Left lung (tissue), 10 donors: ENCODE measurements around the gene PLBD2. TPM values are rescaled to one million over a fixed set of nuclear protein-coding genes. Genes with fewer than 3 reads are reported as not detected.

Experiments used
- ATAC-seq: fragments of 200-7000 bp; cut with Tn5 transposase; one replicate; pipeline ENCODE4 v1.9.1; 2020; ENCODE audit warnings: moderate library complexity
- DNase-seq, 4 donors: peaks; one replicate each; pipeline ENCODE4 v3.0.0-alpha.2; 2013 to 2020
- H3K27ac ChIP-seq, 2 donors: fragments of 200-600 bp; sonication (generic) in 1 of 2; one replicate each; pipeline versions ENCODE4 v1.5.0 to v1.8.0; 2020 to 2021
- H3K27me3 ChIP-seq, 2 donors: fragments of 200-600 bp; sonication (generic) in 1 of 2; one replicate each; pipeline versions ENCODE4 v1.5.0 to v1.8.0; 2020 to 2021
- H3K36me3 ChIP-seq, 2 donors: fragments of 200-600 bp; sonication (generic) in 1 of 2; one replicate each; pipeline versions ENCODE4 v1.5.0 to v1.8.0; 2020 to 2021
- H3K4me1 ChIP-seq, 2 donors: fragments of 200-600 bp; one replicate each; pipeline ENCODE4 v1.8.0; 2021
- H3K4me3 ChIP-seq, 2 donors: fragments of 200-600 bp; sonication (generic) in 1 of 2; one replicate each; pipeline versions ENCODE4 v1.5.0 to v1.8.0; 2020 to 2021; ENCODE audit warnings: mild to moderate bottlenecking in 1 of 2
- H3K9me3 ChIP-seq, 2 donors: fragments of 200-600 bp; sonication (generic) in 1 of 2; one replicate each; pipeline versions ENCODE4 v1.5.0 to v1.8.0; 2020 to 2021
- CTCF ChIP-seq, 2 donors: fragments of 200-600 bp; sonication (generic) in 1 of 2; IDR thresholded peaks; one replicate each; pipeline versions ENCODE4 v1.5.0 to v1.8.0; 2021; ENCODE audit warnings: antibody characterized with exemption in 2 of 2
- intact Hi-C, 2 donors: fragments of 100-400 bp; cut with DNase I; formaldehyde crosslinking; loops; one replicate each; pipeline versions ENCODE4 v1.11.2 to v1.14.2; 2022
- polyA plus RNA-seq, 6 donors: library from polyadenylated mRNA; unstranded; fragments of 120-200 nt; gene quantifications; one replicate each; pipeline ENCODE4 v1.2.1, GENCODE V29; 2013; ENCODE audit not compliant: insufficient read length in 6 of 6
- total RNA-seq, 2 donors: library from RNA; stranded (reverse); fragmentation: NEBNext Ultra II Directional; extraction: Animal tissue kit (Norgen Biotek cat#: 25700); gene quantifications; one replicate each; pipeline ENCODE4 v1.2.1, GENCODE V29; 2021
- donor health status: DM: no; HTN: yes; CAD: no.
- donor health status: DM: no; HTN: no; CAD: no.

Gene PLBD2
- total and polyA plus RNA-seq, 8 donors: 17.7 to 75.0 (median 20.7) TPM

GRCh38 chr12:113390064-113391043 is 32.0 kb downstream of the PLBD2 start:
- intact Hi-C loops: no loop called here
- no peak overlapping the region for H3K4me3 ChIP-seq
- ATAC-seq (no peak), DNase-seq (no peak)
- no peaks in the 10 kb centered on the region for H3K4me1 ChIP-seq
- peaks cover 0 to 58% of the 10 kb centered on the region in 2 donors for H3K36me3 ChIP-seq
- TF ChIP-seq CTCF (IDR thresholded peaks at IDR 0.05): no peak
- no peak overlapping the region for H3K27ac ChIP-seq
- no peaks in the 10 kb centered on the region for H3K27me3 ChIP-seq
- H3K9me3 ChIP-seq: no peaks in the 10 kb centered on the region

GRCh38 chr12:113391145-113391544 is 32.8 kb downstream of the PLBD2 start:
- H3K9me3 ChIP-seq: no peaks in the 10 kb centered on the region
- no peak for TF ChIP-seq CTCF (IDR thresholded peaks at IDR 0.05)
- ATAC-seq (no peak), DNase-seq (no peak)
- no peaks in the 10 kb centered on the region for H3K4me1 ChIP-seq
- H3K4me3 ChIP-seq: no peak overlapping the region
- no peak overlapping the region for H3K27ac ChIP-seq
- H3K27me3 ChIP-seq: no peaks in the 10 kb centered on the region
- intact Hi-C loops: no loop called here
- H3K36me3 ChIP-seq: peaks cover 0 to 50% of the 10 kb centered on the region in 2 donors

- no peak for ATAC-seq
Measured at GRCh38 chr12:113391650-113392337, 33.4 kb downstream of the PLBD2 start.

GRCh38 chr12:113392520-113392919 is 34.1 kb downstream of the PLBD2 start:
- H3K36me3 ChIP-seq: peaks cover 0 to 38% of the 10 kb centered on the region in 2 donors
- no peaks in the 10 kb centered on the region for H3K9me3 ChIP-seq
- no peak for TF ChIP-seq CTCF (IDR thresholded peaks at IDR 0.05)
- intact Hi-C loops: no loop called here
- no peak overlapping the region for H3K4me3 ChIP-seq
- H3K27me3 ChIP-seq: peaks cover 0 to 4% of the 10 kb centered on the region in 2 donors
- DNase-seq (no peak), ATAC-seq (no peak)
- no peaks in the 10 kb centered on the region for H3K4me1 ChIP-seq
- H3K27ac ChIP-seq: no peak overlapping the region

More at GRCh38 chr12:113391650-113392337, 33.4 kb downstream of the PLBD2 start:
- Histone ChIP-seq H3K36me3 (peaks cover 0 to 45% of the 10 kb centered on the region in 2 donors), H3K4me1 (no peaks in the 10 kb centered on the region), H3K4me3 (no peak overlapping the region), H3K27ac (no peak overlapping the region), H3K27me3 (no peaks in the 10 kb centered on the region), H3K9me3 (no peaks in the 10 kb centered on the region)
- DNase-seq: no peak
- intact Hi-C loops: no loop called here
- no peak for TF ChIP-seq CTCF (IDR thresholded peaks at IDR 0.05)
